Small intestine (tissue), 7 donors: ENCODE results near the gene SH3RF3. TPM values are rescaled to one million over a fixed set of nuclear protein-coding genes. Genes with fewer than 3 reads are reported as not detected.

Experiments used
- DNase-seq, 2 donors: peaks; one replicate each; pipeline versions ENCODE4 v3.0.0 to v3.0.0-alpha.2; 2013
- FAIRE-seq: peaks from 2 replicates; lab custom pipeline; 2012; peaks lifted over from hg19 to GRCh38; lab: Jason Lieb, UNC
- H3K27ac ChIP-seq, 3 donors: one replicate each; pipeline ENCODE4 v1.5.1; 2013; ENCODE audit warnings: low read length in 2 of 3, mild to moderate bottlenecking in 2 of 3, control low read depth in 1 of 3, inconsistent platforms in 1 of 3, low read depth in 1 of 3, moderate library complexity in 1 of 3
- H3K27me3 ChIP-seq, 3 donors: one replicate each; pipeline ENCODE4 v1.6.1; 2013; ENCODE audit warnings: low read length in 3 of 3, inconsistent platforms in 1 of 3; ENCODE audit not compliant: control insufficient read depth in 3 of 3, insufficient read depth in 3 of 3
- H3K36me3 ChIP-seq, 3 donors: one replicate each; pipeline ENCODE4 v1.6.1; 2013; ENCODE audit warnings: low read length in 3 of 3, inconsistent platforms in 1 of 3, low read depth in 1 of 3, mild to moderate bottlenecking in 1 of 3, moderate library complexity in 1 of 3; ENCODE audit not compliant: control insufficient read depth in 3 of 3, insufficient read depth in 2 of 3
- H3K4me1 ChIP-seq, 3 donors: one replicate each; pipeline ENCODE4 v1.6.1; 2013; ENCODE audit warnings: low read length in 2 of 3, inconsistent platforms in 1 of 3, low read depth in 1 of 3, mild to moderate bottlenecking in 1 of 3, moderate library complexity in 1 of 3; ENCODE audit not compliant: control insufficient read depth in 3 of 3, insufficient read depth in 2 of 3
- H3K4me3 ChIP-seq, 3 donors: one replicate each; pipeline ENCODE4 v1.5.1; 2013; ENCODE audit warnings: low read length in 3 of 3, control low read depth in 1 of 3, inconsistent platforms in 1 of 3, low read depth in 1 of 3, mild to moderate bottlenecking in 1 of 3, moderate library complexity in 1 of 3
- H3K9me3 ChIP-seq, 2 donors: one replicate each; pipeline ENCODE4 v1.6.1; 2013; ENCODE audit warnings: low read depth in 1 of 2, low read length in 1 of 2; ENCODE audit not compliant: control insufficient read depth in 2 of 2, insufficient read depth in 1 of 2
- WGBS, 3 donors: extraction: QIAGEN DNeasy Blood & Tissue Kit; methylation state at CpG; one replicate each; pipeline ENCODE4 v1.1.7; 2013; 5-methylcytosine and 5-hydroxymethylcytosine counted together
- polyA plus RNA-seq, 4 donors: library from polyadenylated mRNA; stranded (reverse) in 3 of 4; unstranded in 1 of 4; fragments of 200-250 nt in 3 of 4; fragments of 120-200 nt in 1 of 4; gene quantifications; one replicate each; pipeline versions ENCODE4 v1.2.1 to v1.2.3, GENCODE V29; 2013
- donor health status: healthy with polysubstance abuse.
- donor health status: control.
- donor health status: control.
- donor health status: Bipolar disorder and iron deficiency.
- donor health status: healthy.

Gene SH3RF3
- polyA plus RNA-seq, 4 donors: 0.22 to 3.9 (median 1.2) TPM

DNA sequence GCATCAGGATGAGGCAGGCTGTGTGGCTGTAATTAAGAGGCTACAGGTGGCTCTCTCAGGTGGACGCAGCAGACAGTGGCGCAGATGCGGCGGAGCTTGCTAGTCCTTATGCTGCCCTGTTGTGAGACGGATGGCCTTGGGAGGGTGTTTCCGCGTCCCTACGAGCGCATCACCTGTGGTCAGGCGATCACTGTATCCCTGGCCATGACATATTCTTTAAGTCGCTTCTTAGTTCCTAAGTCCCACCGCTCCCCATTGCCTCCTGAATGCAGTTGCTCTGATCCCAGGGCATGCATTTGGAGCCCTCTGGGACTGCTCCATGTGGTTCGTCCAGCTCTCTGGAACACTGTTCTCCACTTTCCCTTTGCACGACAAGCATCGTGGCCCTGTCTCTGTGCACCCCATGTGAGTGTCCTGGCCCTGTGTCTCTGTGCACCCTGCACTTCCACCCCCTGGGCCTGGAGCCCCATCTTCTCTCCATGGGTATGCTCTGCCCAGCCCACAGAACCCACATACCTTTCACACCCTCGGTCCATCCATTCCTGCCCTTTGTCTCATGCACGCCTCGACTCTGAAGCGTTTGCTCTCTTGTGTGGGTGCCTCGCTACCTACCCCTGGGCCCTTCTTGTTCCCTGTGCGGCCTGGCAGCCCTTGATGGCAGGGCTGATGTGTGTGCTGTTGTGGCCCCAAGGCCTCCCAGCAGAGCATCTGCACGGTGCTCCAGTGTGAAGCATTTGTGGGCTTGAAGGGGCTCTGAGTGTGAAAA is 74.4 kb downstream of the SH3RF3 start:
- Histone ChIP-seq H3K27ac (no peak overlapping the region), H3K36me3 (no peaks in the 10 kb centered on the region), H3K27me3 (peaks cover 0 to 6% (median 0%) of the 10 kb centered on the region in 3 donors), H3K9me3 (peaks cover 2 to 5% of the 10 kb centered on the region in 2 donors), H3K4me1 (no peaks in the 10 kb centered on the region), H3K4me3 (no peak overlapping the region)
- 90 to 92% (median 91%) methylated on average over 22 of the region's 22 CpGs for WGBS, 3 donors
- FAIRE-seq (no peak), DNase-seq (no peak)

DNA sequence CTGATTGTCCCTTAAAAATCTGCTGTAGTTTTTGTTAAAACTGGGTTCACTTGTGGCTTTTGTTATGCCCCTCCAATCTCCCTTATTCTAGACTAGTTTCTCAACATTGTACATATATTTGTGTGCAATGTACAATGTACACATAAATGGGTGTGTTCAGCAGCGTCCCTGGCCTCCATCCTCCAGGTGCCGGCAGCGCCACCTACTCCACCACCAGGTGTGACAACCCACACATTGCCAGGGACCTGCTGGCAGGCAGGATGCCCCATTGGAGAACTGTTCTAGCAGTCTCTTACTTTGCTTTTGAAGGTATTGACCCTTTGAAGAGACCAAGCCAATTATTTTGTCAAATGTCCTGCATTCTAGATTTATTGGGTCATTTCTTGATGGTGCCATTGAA is 75.4 kb downstream of the SH3RF3 start:
- Histone ChIP-seq H3K27ac (no peak overlapping the region), H3K4me1 (peaks cover 0 to 3% (median 0%) of the 10 kb centered on the region in 3 donors), H3K36me3 (no peaks in the 10 kb centered on the region), H3K4me3 (no peak overlapping the region), H3K9me3 (peaks cover 2 to 6% of the 10 kb centered on the region in 2 donors), H3K27me3 (peaks cover 0 to 10% (median 0%) of the 10 kb centered on the region in 3 donors)
- 48 to 78% (median 63%) methylated on average over 3 of the region's 3 CpGs for WGBS, 3 donors
- DNase-seq (peak; percentile 18 to 26), FAIRE-seq (no peak)

DNA sequence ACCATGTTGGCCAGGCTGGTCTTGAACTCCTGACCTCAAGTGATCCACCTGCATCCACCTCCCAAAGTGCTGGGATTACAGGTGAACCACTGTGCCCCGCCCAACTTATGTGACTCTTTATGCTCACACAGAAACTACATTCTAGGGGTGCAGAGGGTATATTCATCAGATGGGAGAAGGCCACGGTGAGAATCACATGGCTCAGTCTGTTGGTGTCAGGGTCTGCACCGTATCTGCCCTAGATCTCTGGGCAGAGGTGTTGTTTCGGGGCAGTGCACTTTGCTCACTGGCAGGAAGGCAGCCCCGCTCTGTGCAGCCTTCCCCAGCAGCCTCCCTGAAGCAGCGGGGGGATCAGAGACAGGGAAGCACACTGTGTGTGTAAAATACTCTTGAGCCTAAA is 76.4 kb downstream of the SH3RF3 start:
- FAIRE-seq (no peak), DNase-seq (no peak)
- H3K36me3 ChIP-seq: no peaks in the 10 kb centered on the region
- WGBS, 3 donors: 78 to 88% (median 82%) methylated on average over 6 of the region's 6 CpGs
- H3K27ac ChIP-seq: no peak overlapping the region
- H3K4me3 ChIP-seq: no peak overlapping the region
- H3K27me3 ChIP-seq: peaks cover 0 to 13% (median 2%) of the 10 kb centered on the region in 3 donors
- H3K4me1 ChIP-seq: peaks cover 0 to 3% (median 0%) of the 10 kb centered on the region in 3 donors
- H3K9me3 ChIP-seq: peaks cover 2 to 6% of the 10 kb centered on the region in 2 donors

DNA sequence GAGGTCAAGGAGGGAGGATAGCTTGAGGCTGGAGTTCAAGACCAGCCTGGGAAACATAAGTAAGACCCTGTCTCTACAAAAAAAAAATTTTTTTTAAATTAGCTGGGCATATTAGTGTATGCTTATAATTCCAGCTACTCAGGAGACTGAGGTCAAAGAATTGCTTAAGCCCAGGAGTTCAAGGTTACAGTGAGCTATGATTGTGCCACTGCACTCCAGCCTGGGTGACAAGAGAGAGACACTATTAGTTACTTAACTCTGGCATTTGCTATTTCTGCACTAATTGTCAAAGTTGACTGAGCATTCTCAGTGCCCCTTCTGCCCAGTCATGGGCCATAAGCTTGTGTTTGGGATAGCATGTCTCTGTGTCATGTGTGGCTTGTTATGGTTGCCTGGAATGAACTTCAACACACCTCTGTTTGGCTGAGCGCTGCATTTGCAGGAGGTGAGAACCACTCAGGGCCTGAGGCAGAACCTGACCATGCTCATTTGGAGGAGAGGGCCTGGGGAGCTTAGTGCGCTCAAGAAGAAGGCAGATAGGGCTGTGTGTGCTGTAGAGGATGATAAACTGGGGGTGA is 77.7 kb downstream of the SH3RF3 start:
- FAIRE-seq (no peak), DNase-seq (no peak)
- Histone ChIP-seq H3K27me3 (peaks cover 0 to 14% (median 3%) of the 10 kb centered on the region in 3 donors), H3K9me3 (peaks cover 2 to 6% of the 10 kb centered on the region in 2 donors), H3K36me3 (no peaks in the 10 kb centered on the region), H3K27ac (no peak overlapping the region), H3K4me3 (no peak overlapping the region), H3K4me1 (peaks cover 0 to 3% (median 0%) of the 10 kb centered on the region in 3 donors)
- WGBS, 3 donors: 92 to 95% (median 93%) methylated on average over 2 of the region's 2 CpGs

DNA sequence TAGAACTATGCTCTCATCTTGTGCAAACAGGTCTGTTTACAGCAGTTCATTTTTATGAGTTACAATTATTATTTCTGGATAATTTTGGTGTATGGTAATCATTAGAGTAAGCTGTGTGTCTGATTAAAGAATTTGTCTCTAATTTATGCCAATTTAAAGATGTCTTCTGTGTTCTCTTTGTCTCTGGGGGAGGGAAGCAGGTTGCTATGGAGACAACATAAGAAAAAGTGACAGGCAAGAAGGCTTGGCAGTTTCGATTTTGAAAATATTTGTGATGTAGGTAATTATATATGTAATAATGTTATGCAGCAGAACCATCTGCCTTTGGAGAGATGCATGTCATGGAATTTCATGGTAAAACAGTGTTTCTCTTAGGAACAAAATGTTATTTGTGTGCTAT is 78.2 kb downstream of the SH3RF3 start:
- H3K4me1 ChIP-seq: peaks cover 0 to 3% (median 0%) of the 10 kb centered on the region in 3 donors
- peaks cover 0 to 18% (median 3%) of the 10 kb centered on the region in 3 donors for H3K27me3 ChIP-seq
- peaks cover 2 to 6% of the 10 kb centered on the region in 2 donors for H3K9me3 ChIP-seq
- no peak for DNase-seq
- 21 to 64% (median 44%) methylated on average over 1 of the region's 1 CpG for WGBS, 3 donors
- FAIRE-seq: no peak
- no peak overlapping the region for H3K27ac ChIP-seq
- H3K4me3 ChIP-seq: no peak overlapping the region
- H3K36me3 ChIP-seq: no peaks in the 10 kb centered on the region

DNA sequence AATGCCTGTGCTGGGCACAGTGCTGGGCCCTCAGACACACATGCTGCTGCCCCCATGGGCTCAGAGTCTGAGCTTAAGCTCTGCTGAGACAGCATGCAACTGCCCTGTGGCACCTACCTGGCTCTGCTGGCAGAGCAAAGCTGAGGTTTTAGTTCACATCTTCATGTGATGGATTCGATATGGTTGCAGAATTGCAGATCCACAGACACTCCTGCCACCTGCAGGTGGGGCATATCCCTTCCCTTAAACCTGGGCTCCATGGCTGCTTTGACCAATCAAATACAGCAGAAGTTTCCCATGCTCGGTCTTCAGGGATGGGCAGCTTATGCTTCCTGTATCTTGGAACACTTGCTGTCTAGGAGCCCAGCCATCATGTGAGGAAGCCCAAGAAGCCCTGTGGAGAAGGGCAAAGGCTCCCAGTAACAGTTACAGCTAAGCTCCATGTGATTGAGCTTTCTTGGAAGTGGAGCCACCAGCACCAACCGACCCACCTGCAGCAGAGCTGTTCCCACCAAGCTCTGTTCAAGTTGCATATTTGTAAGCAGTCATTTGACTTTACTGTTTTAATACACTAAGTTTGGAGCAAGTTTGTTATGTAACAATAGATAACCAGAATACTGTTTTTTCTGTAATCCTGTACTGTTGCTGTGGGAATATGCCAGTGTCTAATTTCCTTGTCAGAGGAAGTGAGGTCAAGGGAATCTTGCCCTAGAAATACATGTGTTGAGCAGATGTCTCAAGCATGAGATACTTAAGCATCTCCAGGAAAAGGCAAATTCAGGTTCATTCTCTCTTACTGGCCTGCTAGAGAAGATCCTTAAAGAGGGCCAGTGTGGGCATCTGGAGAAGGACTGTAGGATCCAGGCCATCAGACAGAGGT is 79.3 kb downstream of the SH3RF3 start:
- H3K9me3 ChIP-seq: peaks cover 2 to 6% of the 10 kb centered on the region in 2 donors
- H3K27me3 ChIP-seq: peaks cover 0 to 18% (median 5%) of the 10 kb centered on the region in 3 donors
- H3K4me3 ChIP-seq: no peak overlapping the region
- FAIRE-seq (no peak), DNase-seq (peak in 1 of 2 donors; percentile 20)
- peaks cover 0 to 3% (median 0%) of the 10 kb centered on the region in 3 donors for H3K4me1 ChIP-seq
- H3K27ac ChIP-seq: peak overlapping the region in 1 of 3 donors; percentile 11
- H3K36me3 ChIP-seq: no peaks in the 10 kb centered on the region
- WGBS, 3 donors: 71 to 85% (median 82%) methylated on average over 3 of the region's 3 CpGs

DNA sequence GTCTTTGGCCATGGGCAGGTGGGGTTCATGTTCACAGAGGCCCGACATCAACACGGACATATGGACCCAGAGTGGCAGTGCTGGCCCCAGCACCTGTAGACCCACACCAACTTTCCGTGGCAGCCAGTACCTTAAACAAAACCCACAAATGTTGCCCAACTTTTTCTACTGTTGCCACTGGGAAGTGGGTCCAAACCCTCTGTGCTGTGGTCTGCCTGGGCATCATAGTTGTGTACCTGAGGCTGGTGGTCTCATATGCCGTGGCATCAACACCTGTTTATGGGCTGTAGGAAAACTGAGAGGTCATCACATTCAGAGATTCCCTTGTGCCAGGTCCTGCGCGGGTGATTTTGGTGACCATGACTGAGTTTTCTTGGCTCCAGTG is 79.9 kb downstream of the SH3RF3 start:
- Histone ChIP-seq H3K9me3 (peaks cover 2 to 6% of the 10 kb centered on the region in 2 donors), H3K36me3 (no peaks in the 10 kb centered on the region), H3K27me3 (peaks cover 0 to 18% (median 5%) of the 10 kb centered on the region in 3 donors), H3K4me1 (peaks cover 0 to 3% (median 0%) of the 10 kb centered on the region in 3 donors), H3K27ac (peak overlapping the region in 1 of 3 donors; percentile 11), H3K4me3 (no peak overlapping the region)
- DNase-seq: no peak
- FAIRE-seq: no peak
- WGBS, 3 donors: 89 to 90% (median 89%) methylated on average over 6 of the region's 6 CpGs

DNA sequence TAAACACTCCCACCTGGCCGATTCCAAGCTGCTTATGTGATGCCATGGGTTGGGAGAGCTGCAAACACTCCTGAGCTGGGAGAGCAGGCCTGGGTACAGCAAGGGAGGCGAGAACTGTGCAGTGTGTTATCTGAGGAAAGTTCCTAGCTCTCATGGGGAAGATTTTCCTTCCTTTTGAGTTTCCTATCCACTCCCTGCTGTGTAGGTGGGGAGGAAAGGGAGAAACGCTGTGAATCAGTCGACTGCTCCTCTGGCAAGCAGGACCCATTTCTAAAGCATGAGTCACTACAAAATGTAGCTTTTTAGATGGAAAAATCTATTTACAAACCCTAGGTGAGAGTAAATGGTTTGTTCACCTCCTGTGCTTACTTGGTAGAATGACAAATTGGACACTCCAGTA is 80.4 kb downstream of the SH3RF3 start:
- H3K9me3 ChIP-seq: peaks cover 2 to 6% of the 10 kb centered on the region in 2 donors
- peak overlapping the region in 1 of 3 donors; percentile 28 for H3K27ac ChIP-seq
- peaks cover 0 to 18% (median 5%) of the 10 kb centered on the region in 3 donors for H3K27me3 ChIP-seq
- no peak overlapping the region for H3K4me3 ChIP-seq
- WGBS, 3 donors: 40 to 60% (median 49%) methylated on average over 4 of the region's 4 CpGs
- FAIRE-seq (no peak), DNase-seq (no peak)
- no peaks in the 10 kb centered on the region for H3K36me3 ChIP-seq
- peaks cover 0 to 3% (median 0%) of the 10 kb centered on the region in 3 donors for H3K4me1 ChIP-seq
